ENCODE data around the gene PBX4.

GRCh38 chr19:19517235-19517619 is 101.3 kb downstream of the PBX4 start:
- TF ChIP-seq POLR2A (IDR thresholded peaks at IDR 0.05; ENCODE audit: low read depth, low read length) (no peak), TAF1 (IDR thresholded peaks at IDR 0.05; ENCODE audit: borderline replicate concordance, low read depth, low read length) (no peak), POLR2AphosphoS5 (IDR thresholded peaks at IDR 0.05; ENCODE audit: low read depth, low read length) (no peak)
